GM18502 (cell line): ENCODE results near the gene NSL1.

Source experiments
- ATAC-seq: cut with Tn5 transposase; IDR thresholded peaks from one replicate; pipeline ENCODE4 v1.9.1; 2021; ENCODE audit warnings: mild to moderate bottlenecking; ENCODE audit not compliant: unreplicated experiment, poor library complexity

Gene NSL1

GRCh38 chr1:212791676-212792395 lies at the start of gene NSL1, which contains the start of gene TATDN3:
TSS of gene NSL1 (minus strand) at chr1:212791777. CDS start at chr1:212791763, 14 bp downstream.
TSS of gene TATDN3 (plus strand) at chr1:212791894. CDS start at chr1:212791922, 28 bp downstream.
- ATAC-seq: peak; percentile 64

GRCh38 chr1:212838145-212838544 lies 46.6 kb upstream of the NSL1 start:
- no peak for ATAC-seq

- ATAC-seq: peak; percentile 74
Measured at GRCh38 chr1:212833211-212834207, 41.9 kb upstream of the NSL1 start.

GRCh38 chr1:212828395-212828794 lies 36.8 kb upstream of the NSL1 start:
- ATAC-seq: no peak

- no peak for ATAC-seq
Measured at GRCh38 chr1:212827831-212828278, 36.3 kb upstream of the NSL1 start.

GRCh38 chr1:212827171-212827776 lies 35.7 kb upstream of the NSL1 start:
- ATAC-seq: no peak

GRCh38 chr1:212825798-212826452 lies 34.3 kb upstream of the NSL1 start:
- no peak for ATAC-seq

GRCh38 chr1:212824201-212824600 lies 32.6 kb upstream of the NSL1 start:
- no peak for ATAC-seq

- ATAC-seq: no peak
Measured at GRCh38 chr1:212822956-212823355, 31.4 kb upstream of the NSL1 start.

GRCh38 chr1:212820969-212821368 lies 29.4 kb upstream of the NSL1 start:
- no peak for ATAC-seq

GRCh38 chr1:212819726-212820125 lies 28.1 kb upstream of the NSL1 start:
- peak; percentile 74 for ATAC-seq

- no peak for ATAC-seq
Measured at GRCh38 chr1:212816567-212817278, 25.1 kb upstream of the NSL1 start.

- ATAC-seq: no peak
Measured at GRCh38 chr1:212814537-212815334, 23.2 kb upstream of the NSL1 start.

- no peak for ATAC-seq
Measured at GRCh38 chr1:212805767-212806166, 14.2 kb upstream of the NSL1 start.

- ATAC-seq: no peak
Measured at GRCh38 chr1:212797681-212798080, 6.1 kb upstream of the NSL1 start.

GRCh38 chr1:212794561-212795014 lies 3.0 kb upstream of the NSL1 start:
- peak; percentile 85 for ATAC-seq

GRCh38 chr1:212792396-212792908 lies 875 bp upstream of the NSL1 start:
- no peak for ATAC-seq

GRCh38 chr1:212791261-212791675 lies 309 bp downstream of the NSL1 start:
- ATAC-seq: peak; percentile 40
